Measurements from ENCODE around the gene PCDH9.

DNA sequence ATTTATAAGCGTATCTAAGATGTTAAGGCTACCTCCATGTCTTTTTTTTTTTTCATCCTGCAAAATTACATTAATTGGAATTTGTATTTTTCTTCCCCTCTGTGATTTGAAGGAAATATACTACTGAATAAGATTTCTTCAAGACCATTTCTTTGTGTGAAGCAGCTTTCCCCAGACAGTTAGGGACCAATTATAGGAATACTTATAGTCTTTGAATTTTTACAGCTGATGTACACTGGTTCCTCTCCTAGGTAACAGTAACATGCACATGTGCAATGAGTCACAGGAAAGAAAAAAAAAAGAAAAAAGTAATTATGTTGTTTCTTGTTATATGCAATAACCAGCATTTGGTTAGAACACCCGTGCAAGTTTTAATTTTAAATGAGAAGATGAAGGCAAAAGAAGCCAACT is 82.0 kb downstream of the PCDH9 start:
- TF ChIP-seq, protein P1, sequence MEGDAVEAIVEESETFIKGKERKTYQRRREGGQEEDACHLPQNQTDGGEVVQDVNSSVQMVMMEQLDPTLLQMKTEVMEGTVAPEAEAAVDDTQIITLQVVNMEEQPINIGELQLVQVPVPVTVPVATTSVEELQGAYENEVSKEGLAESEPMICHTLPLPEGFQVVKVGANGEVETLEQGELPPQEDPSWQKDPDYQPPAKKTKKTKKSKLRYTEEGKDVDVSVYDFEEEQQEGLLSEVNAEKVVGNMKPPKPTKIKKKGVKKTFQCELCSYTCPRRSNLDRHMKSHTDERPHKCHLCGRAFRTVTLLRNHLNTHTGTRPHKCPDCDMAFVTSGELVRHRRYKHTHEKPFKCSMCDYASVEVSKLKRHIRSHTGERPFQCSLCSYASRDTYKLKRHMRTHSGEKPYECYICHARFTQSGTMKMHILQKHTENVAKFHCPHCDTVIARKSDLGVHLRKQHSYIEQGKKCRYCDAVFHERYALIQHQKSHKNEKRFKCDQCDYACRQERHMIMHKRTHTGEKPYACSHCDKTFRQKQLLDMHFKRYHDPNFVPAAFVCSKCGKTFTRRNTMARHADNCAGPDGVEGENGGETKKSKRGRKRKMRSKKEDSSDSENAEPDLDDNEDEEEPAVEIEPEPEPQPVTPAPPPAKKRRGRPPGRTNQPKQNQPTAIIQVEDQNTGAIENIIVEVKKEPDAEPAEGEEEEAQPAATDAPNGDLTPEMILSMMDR (IDR thresholded peaks at IDR 0.05): no peak
- TF ChIP-seq POLR2A (IDR thresholded peaks at IDR 0.05): no peak

Data from thyroid gland (tissue), 4 donors.